Gastrocnemius medialis (tissue), 4 donors: Measurements from ENCODE around the gene CFLAR.
A peak's percentile ranks its signal among the peaks of the same experiment; 100 is the strongest.

Experiments used
- CTCF ChIP-seq, 5 experiments: fragments of 450-650 bp in 3 of 5; fragments of 200-600 bp in 2 of 5; sonication (generic) in 2 of 5; IDR thresholded peaks in 4 of 5; conservative IDR thresholded peaks in 1 of 5; 1 replicate in 4 of 5; 2 replicates in 1 of 5; pipeline ENCODE4 v1.5.1; 2016 to 2019; ENCODE audit warnings: antibody characterized with exemption in 5 of 5, mild to moderate bottlenecking in 3 of 5, moderate library complexity in 3 of 5
- POLR2A ChIP-seq, 2 donors: fragments of 450-650 bp; IDR thresholded peaks; one replicate each; pipeline ENCODE4 v1.6.1; 2017; ENCODE audit warnings: antibody characterized with exemption in 2 of 2, mild to moderate bottlenecking in 2 of 2, moderate library complexity in 2 of 2

GRCh38 chr2:201116959-201117734, 1.2 kb downstream of the CFLAR start:
- TF ChIP-seq CTCF (IDR thresholded peaks at IDR 0.05 in 4 of 5, conservative IDR thresholded peaks at IDR 0.05 in 1 of 5) (peak in 3 of 5 experiments; percentile 28 to 50 (median 42)), POLR2A (IDR thresholded peaks at IDR 0.05) (peak in 1 of 2 donors; percentile 41)
